RWPE1 (cell line): Measurements from ENCODE around the gene ELF3.

ENCODE experiments used
- CTCF ChIA-PET: fragments of 350-600 bp; sonication (Branson Sonifier 250); formaldehyde crosslinking; extraction: SDS; loops from one replicate; lab custom pipeline; 2021; lab: Yijun Ruan, JAX
- POLR2A ChIA-PET: fragments of 400-600 bp; formaldehyde crosslinking; extraction: SDS; loops from one replicate; lab custom pipeline; 2020; ENCODE audit warnings: antibody characterized with exemption; ENCODE audit not compliant: low non-redundant PET; lab: Yijun Ruan, JAX
- DNase-seq: peaks from one replicate; pipeline ENCODE4 v3.0.0; 2012; ENCODE audit warnings: low spot score
- H3K27ac ChIP-seq: fragments of 450-650 bp; 2 replicates; pipeline ENCODE4 v1.5.1; 2017
- TF ChIP-seq, protein P1 (sequence below): fragments of 450-650 bp; conservative IDR thresholded peaks from 2 replicates; pipeline ENCODE4 v1.5.1; 2017; ENCODE audit warnings: low read depth, mild to moderate bottlenecking

ELF3 gene

DNA sequence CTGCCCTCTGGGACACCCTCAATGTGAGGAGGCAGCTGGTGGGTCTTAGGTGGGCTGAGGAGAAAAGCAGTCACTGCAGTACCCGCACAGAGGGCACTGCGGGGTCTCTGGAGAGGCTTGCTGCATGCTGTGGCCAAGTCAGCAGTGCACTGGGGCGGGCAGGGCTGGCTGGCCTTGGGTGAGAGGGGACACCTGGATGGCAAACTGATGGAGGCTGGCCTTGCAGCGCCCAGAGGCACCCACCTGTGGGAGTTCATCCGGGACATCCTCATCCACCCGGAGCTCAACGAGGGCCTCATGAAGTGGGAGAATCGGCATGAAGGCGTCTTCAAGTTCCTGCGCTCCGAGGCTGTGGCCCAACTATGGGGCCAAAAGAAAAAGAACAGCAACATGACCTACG is 3.2 kb downstream of the ELF3 start:
- ChIA-PET CTCF (interaction anchor here (0.6 to 10.1 kb wide), 3 partner anchors 24 to 107 kb away, joined by 3 to 114 read pairs (median 3); partner anchors contain the start of gene GPR37L1), POLR2A (no interaction called here)
- no peak for DNase-seq
- TF ChIP-seq, protein P1, sequence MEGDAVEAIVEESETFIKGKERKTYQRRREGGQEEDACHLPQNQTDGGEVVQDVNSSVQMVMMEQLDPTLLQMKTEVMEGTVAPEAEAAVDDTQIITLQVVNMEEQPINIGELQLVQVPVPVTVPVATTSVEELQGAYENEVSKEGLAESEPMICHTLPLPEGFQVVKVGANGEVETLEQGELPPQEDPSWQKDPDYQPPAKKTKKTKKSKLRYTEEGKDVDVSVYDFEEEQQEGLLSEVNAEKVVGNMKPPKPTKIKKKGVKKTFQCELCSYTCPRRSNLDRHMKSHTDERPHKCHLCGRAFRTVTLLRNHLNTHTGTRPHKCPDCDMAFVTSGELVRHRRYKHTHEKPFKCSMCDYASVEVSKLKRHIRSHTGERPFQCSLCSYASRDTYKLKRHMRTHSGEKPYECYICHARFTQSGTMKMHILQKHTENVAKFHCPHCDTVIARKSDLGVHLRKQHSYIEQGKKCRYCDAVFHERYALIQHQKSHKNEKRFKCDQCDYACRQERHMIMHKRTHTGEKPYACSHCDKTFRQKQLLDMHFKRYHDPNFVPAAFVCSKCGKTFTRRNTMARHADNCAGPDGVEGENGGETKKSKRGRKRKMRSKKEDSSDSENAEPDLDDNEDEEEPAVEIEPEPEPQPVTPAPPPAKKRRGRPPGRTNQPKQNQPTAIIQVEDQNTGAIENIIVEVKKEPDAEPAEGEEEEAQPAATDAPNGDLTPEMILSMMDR: no peak
- H3K27ac ChIP-seq: no peak overlapping the region

- no peak overlapping the region for H3K27ac ChIP-seq
- CTCF ChIA-PET: interaction anchor here (0.6 to 10.1 kb wide), 4 partner anchors 8 to 106 kb away, joined by 3 to 114 read pairs (median 4); partner anchors contain the start of gene GPR37L1
- POLR2A ChIA-PET: no interaction called here
Measured at GRCh38 chr1:202014060-202014459, 3.7 kb downstream of the ELF3 start.

GRCh38 chr1:202014915-202015661 is 4.7 kb downstream of the ELF3 start:
- peak overlapping the region; percentile 36 for H3K27ac ChIP-seq
- ChIA-PET POLR2A (interaction anchor here (0.7 kb wide), 1 partner anchor 52 kb away, joined by 3 read pairs; no protein-coding TSS in a partner anchor), CTCF (interaction anchor here (0.6 to 1.1 kb wide), 5 partner anchors 9 to 115 kb away, joined by 3 to 5 read pairs (median 3); no protein-coding TSS in a partner anchor)
- peak; percentile 48 for DNase-seq
- TF ChIP-seq, protein P1: no peak

More at GRCh38 chr1:202014060-202014459, 3.7 kb downstream of the ELF3 start:
- TF ChIP-seq, protein P1: no peak
- no peak for DNase-seq

DNA sequence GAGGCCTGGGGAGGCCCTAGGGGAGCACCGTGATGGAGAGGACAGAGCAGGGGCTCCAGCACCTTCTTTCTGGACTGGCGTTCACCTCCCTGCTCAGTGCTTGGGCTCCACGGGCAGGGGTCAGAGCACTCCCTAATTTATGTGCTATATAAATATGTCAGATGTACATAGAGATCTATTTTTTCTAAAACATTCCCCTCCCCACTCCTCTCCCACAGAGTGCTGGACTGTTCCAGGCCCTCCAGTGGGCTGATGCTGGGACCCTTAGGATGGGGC is 5.2 kb downstream of the ELF3 start:
- H3K27ac ChIP-seq: peak overlapping the region; percentile 36
- POLR2A ChIA-PET: no interaction called here

DNA sequence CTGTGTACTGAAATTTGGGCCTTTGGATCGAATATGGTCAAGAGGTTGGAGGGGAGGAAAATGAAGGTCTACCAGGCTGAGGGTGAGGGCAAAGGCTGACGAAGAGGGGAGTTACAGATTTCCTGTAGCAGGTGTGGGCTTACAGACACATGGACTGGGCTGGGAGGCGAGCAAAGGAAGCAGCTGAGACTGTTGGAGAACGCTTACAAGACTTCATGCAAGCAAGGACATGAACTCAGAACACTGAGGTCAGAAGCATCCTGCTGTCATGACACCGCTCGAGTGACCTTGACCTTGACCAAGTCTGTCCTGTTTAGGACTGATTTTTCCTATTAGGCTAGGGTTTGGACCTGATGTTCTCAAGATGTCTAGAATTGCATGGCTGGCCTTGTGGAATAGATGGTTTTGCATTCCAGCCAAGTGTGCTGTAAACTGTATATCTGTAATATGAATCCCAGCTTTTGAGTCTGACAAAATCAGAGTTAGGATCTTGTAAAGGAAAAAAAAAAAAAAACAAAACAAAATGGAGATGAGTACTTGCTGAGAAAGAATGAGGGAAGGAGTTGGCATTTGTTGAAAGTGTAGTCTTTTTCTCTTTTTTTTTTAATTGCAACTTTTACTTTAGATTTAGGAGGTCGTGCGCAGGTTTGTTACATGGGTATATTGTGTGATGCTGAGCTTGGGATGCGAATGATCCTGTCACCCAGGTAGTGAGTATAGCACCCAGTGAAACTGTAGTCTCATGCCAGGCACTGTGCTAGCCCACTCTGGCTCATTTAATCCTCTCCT is 5.8 kb downstream of the ELF3 start:
- POLR2A ChIA-PET: no interaction called here
- CTCF ChIA-PET: interaction anchor here (0.6 to 1.7 kb wide), 5 partner anchors 17 to 176 kb away, joined by 3 to 4 read pairs (median 3); no protein-coding TSS in a partner anchor
- DNase-seq: no peak
- TF ChIP-seq, protein P1: no peak
- peak overlapping the region; percentile 36 for H3K27ac ChIP-seq

More for the DNA sequence above, 5.2 kb downstream of the ELF3 start:
- TF ChIP-seq, protein P1: no peak
- DNase-seq: no peak
- CTCF ChIA-PET: interaction anchor here (0.6 to 0.7 kb wide), 2 partner anchors 41 to 42 kb away, joined by 3 to 5 read pairs; no protein-coding TSS in a partner anchor
